H1 (cell line): Measurements from ENCODE around the gene PNMA8B. TPM values are rescaled to one million over a fixed set of nuclear protein-coding genes. Genes with fewer than 3 reads are reported as not detected.

ENCODE experiments used
- CTCF ChIA-PET: fragments of 300-600 bp; sonication (Branson Sonifier 250); formaldehyde crosslinking; loops from one replicate; lab custom pipeline; 2021; ENCODE audit not compliant: partially characterized antibody; lab: Charles Lee
- POLR2A ChIA-PET: fragments of 300-600 bp; sonication (Branson Sonifier 250); formaldehyde crosslinking; loops from one replicate; lab custom pipeline; 2021; ENCODE audit warnings: inconsistent platforms; ENCODE audit not compliant: partially characterized antibody; lab: Charles Lee
- DNase-seq, 2 experiments: peaks; one replicate each; pipeline versions ENCODE4 v3.0.0 to v3.0.0-alpha.2; 2010 to 2022; ENCODE audit warnings: low spot score in 2 of 2, low read depth in 1 of 2, mixed read lengths in 1 of 2
- FAIRE-seq: peaks from 2 replicates; lab custom pipeline; 2011; peaks lifted over from hg19 to GRCh38; lab: Jason Lieb, UNC
- H2AFZ ChIP-seq: 2 replicates; pipeline ENCODE4 v1.8.1; 2012; ENCODE audit warnings: low read length, inconsistent platforms
- H2AK5ac ChIP-seq: 2 replicates; pipeline ENCODE4 v1.6.1; 2013; ENCODE audit warnings: low read depth, low read length
- H2BK120ac ChIP-seq: replicated peaks from 2 replicates; pipeline ENCODE3; 2013; ENCODE audit warnings: low read depth, low read length, inconsistent platforms
- H2BK12ac ChIP-seq: 2 replicates; pipeline ENCODE4 v1.6.1; 2013; ENCODE audit warnings: low read depth, low read length
- H2BK15ac ChIP-seq: 2 replicates; pipeline ENCODE4 v1.6.1; 2013; ENCODE audit warnings: low read length
- H2BK20ac ChIP-seq: 2 replicates; pipeline ENCODE4 v1.6.1; 2013; ENCODE audit warnings: low read length
- H2BK5ac ChIP-seq: 2 replicates; pipeline ENCODE4 v1.6.1; 2013; ENCODE audit warnings: low read depth, low read length
- H3K14ac ChIP-seq: 2 replicates; pipeline ENCODE4 v1.6.1; 2013; ENCODE audit warnings: inconsistent platforms; ENCODE audit not compliant: insufficient read length
- H3K18ac ChIP-seq: 2 replicates; pipeline ENCODE4 v1.6.1; 2013; ENCODE audit warnings: low read length; ENCODE audit errors: extremely low read depth
- H3K23ac ChIP-seq: 2 replicates; pipeline ENCODE4 v1.6.1; 2013; ENCODE audit warnings: inconsistent platforms; ENCODE audit not compliant: insufficient read length
- H3K23me2 ChIP-seq: 2 replicates; pipeline ENCODE4 v1.6.1; 2013; ENCODE audit warnings: low read depth, low read length
- H3K27ac ChIP-seq: 2 replicates; pipeline ENCODE4 v1.6.1; 2011; ENCODE audit warnings: low read depth, low read length, inconsistent platforms
- H3K27me3 ChIP-seq, 4 experiments: replicated peaks in 1 of 4; 1 replicate in 1 of 4; 2 replicates in 3 of 4; pipeline versions ENCODE4 v1.6.1 to v1.8.1; 2011 to 2013; ENCODE audit warnings: low read length in 3 of 4, mild to moderate bottlenecking in 3 of 4, inconsistent platforms in 2 of 4, mixed read lengths in 2 of 4, moderate library complexity in 1 of 4; ENCODE audit not compliant: control insufficient read depth in 3 of 4, insufficient read depth in 3 of 4; ENCODE audit errors: extremely low read depth in 1 of 4
- H3K36me3 ChIP-seq, 4 experiments: 2 replicates each; pipeline versions ENCODE4 v1.6.1 to v1.8.1; 2011 to 2013; ENCODE audit warnings: mild to moderate bottlenecking in 4 of 4, low read length in 3 of 4, moderate library complexity in 2 of 4, control low read depth in 1 of 4, inconsistent platforms in 1 of 4; ENCODE audit not compliant: insufficient read depth in 4 of 4, control insufficient read depth in 2 of 4
- H3K4ac ChIP-seq: replicated peaks from 2 replicates; pipeline ENCODE3; 2013; ENCODE audit warnings: low read length, low read depth, mixed read lengths, inconsistent platforms; ENCODE audit not compliant: insufficient read length
- H3K4me1 ChIP-seq, 4 experiments: replicated peaks in 1 of 4; 1 replicate in 1 of 4; 2 replicates in 3 of 4; pipeline versions ENCODE4 v1.6.1 to v1.8.1; 2011 to 2013; ENCODE audit warnings: low read length in 3 of 4, inconsistent platforms in 2 of 4, mixed read lengths in 1 of 4; ENCODE audit not compliant: insufficient read depth in 4 of 4, control insufficient read depth in 3 of 4
- H3K4me2 ChIP-seq, 2 experiments: 2 replicates each; pipeline versions ENCODE4 v1.6.1 to v1.8.1; 2011 to 2013; ENCODE audit warnings: low read depth in 2 of 2, low read length in 2 of 2, control low read depth in 1 of 2, inconsistent platforms in 1 of 2, mild to moderate bottlenecking in 1 of 2; ENCODE audit not compliant: insufficient read depth in 1 of 2
- H3K4me3 ChIP-seq, 4 experiments: fragments of 200-600, 300-600 bp in 1 of 4; sonication (generic), shearing (Covaris generic), sonication (Bioruptor Twin) in 1 of 4; 2 replicates each; pipeline versions ENCODE4 v1.5.1 to v1.8.1; 2011 to 2016; ENCODE audit warnings: low read length in 4 of 4, low read depth in 3 of 4, control low read depth in 2 of 4, inconsistent platforms in 2 of 4, mild to moderate bottlenecking in 2 of 4, mixed read lengths in 1 of 4, moderate library complexity in 1 of 4; ENCODE audit not compliant: insufficient read depth in 2 of 4; ENCODE audit errors: extremely low read depth in 1 of 4
- H3K56ac ChIP-seq: replicated peaks from 2 replicates; pipeline ENCODE3; 2013; ENCODE audit warnings: low read depth, mild to moderate bottlenecking, mixed read lengths, low read length, inconsistent platforms; ENCODE audit not compliant: insufficient read length
- H3K79me1 ChIP-seq: 2 replicates; pipeline ENCODE4 v1.6.1; 2013; ENCODE audit warnings: low read depth, low read length, control low read depth
- H3K79me2 ChIP-seq, 2 experiments: 2 replicates each; pipeline versions ENCODE4 v1.6.1 to v1.8.1; 2012 to 2013; ENCODE audit warnings: low read length in 2 of 2, mild to moderate bottlenecking in 2 of 2, inconsistent platforms in 1 of 2; ENCODE audit not compliant: insufficient read depth in 2 of 2, control insufficient read depth in 1 of 2
- H3K9ac ChIP-seq, 4 experiments: replicated peaks in 1 of 4; 1 replicate in 1 of 4; 2 replicates in 3 of 4; pipeline versions ENCODE4 v1.6.1 to v1.8.1; 2011 to 2013; ENCODE audit warnings: low read depth in 3 of 4, low read length in 3 of 4, control low read depth in 2 of 4, mild to moderate bottlenecking in 2 of 4, moderate library complexity in 2 of 4, inconsistent platforms in 1 of 4; ENCODE audit errors: extremely low read depth in 1 of 4
- H3K9me3 ChIP-seq, 2 experiments: 2 replicates each; pipeline versions ENCODE4 v1.6.1 to v1.8.1; 2012 to 2013; ENCODE audit warnings: mild to moderate bottlenecking in 2 of 2, moderate library complexity in 2 of 2, control low read depth in 1 of 2, inconsistent platforms in 1 of 2, low read depth in 1 of 2, low read length in 1 of 2, mixed read lengths in 1 of 2; ENCODE audit not compliant: insufficient read depth in 2 of 2
- H4K20me1 ChIP-seq, 2 experiments: replicated peaks in 1 of 2; 2 replicates each; pipeline versions ENCODE3 to v1.8.1; 2011 to 2013; ENCODE audit warnings: inconsistent platforms in 2 of 2, low read length in 2 of 2, mild to moderate bottlenecking in 1 of 2; ENCODE audit not compliant: insufficient read depth in 2 of 2, control insufficient read depth in 1 of 2
- H4K5ac ChIP-seq: 2 replicates; pipeline ENCODE4 v1.6.1; 2013; ENCODE audit warnings: low read length, low read depth, mixed read lengths, inconsistent platforms; ENCODE audit not compliant: insufficient read length
- H4K8ac ChIP-seq: 2 replicates; pipeline ENCODE4 v1.8.0; 2013; ENCODE audit warnings: mild to moderate bottlenecking, moderate library complexity, low read length, inconsistent platforms; ENCODE audit not compliant: insufficient read depth; ENCODE audit errors: extremely low read depth
- H4K91ac ChIP-seq: replicated peaks from 2 replicates; pipeline ENCODE3; 2013; ENCODE audit warnings: low read length, mixed read lengths, inconsistent platforms; ENCODE audit not compliant: insufficient read length
- BCL11A ChIP-seq, 2 experiments: IDR thresholded peaks; one replicate each; pipeline ENCODE4 v1.6.1; 2011; ENCODE audit warnings: low read depth in 2 of 2, low read length in 2 of 2, mild to moderate bottlenecking in 2 of 2
- CBX5 ChIP-seq: fragments of 300-800, 300-1000 bp; sonication (generic); IDR thresholded peaks from 2 replicates; pipeline ENCODE4 v1.7.1; 2016; ENCODE audit warnings: antibody characterized with exemption, low read length, low read depth
- EGR1 ChIP-seq: IDR thresholded peaks from 2 replicates; pipeline ENCODE4 v1.6.1; 2011; ENCODE audit warnings: low read depth, low read length, borderline replicate concordance
- JUN ChIP-seq: IDR thresholded peaks from 2 replicates; pipeline ENCODE4 v1.6.1; 2011; ENCODE audit warnings: low read depth, mild to moderate bottlenecking, improper control_type of control experiment, low read length
- NANOG ChIP-seq: IDR thresholded peaks from 2 replicates; pipeline ENCODE4 v1.6.1; 2011; ENCODE audit warnings: low read length, low read depth, mild to moderate bottlenecking, inconsistent platforms; ENCODE audit not compliant: insufficient read depth, poor library complexity, severe bottlenecking
- POLR2A ChIP-seq, 2 experiments: IDR thresholded peaks; 1 replicate in 1 of 2; 2 replicates in 1 of 2; pipeline ENCODE4 v1.6.1; 2011; ENCODE audit warnings: low read depth in 2 of 2, low read length in 2 of 2, mild to moderate bottlenecking in 2 of 2; ENCODE audit errors: control extremely low read depth in 1 of 2
- SIRT6 ChIP-seq: IDR thresholded peaks from one replicate; pipeline ENCODE4 v1.7.1; 2012; ENCODE audit warnings: low read length, inconsistent platforms
- TEAD4 ChIP-seq: IDR thresholded peaks from 2 replicates; pipeline ENCODE4 v1.6.1; 2012; ENCODE audit warnings: low read depth, low read length, inconsistent platforms, mixed read lengths
- WGBS, 2 experiments: shearing (Covaris generic) in 1 of 2; methylation state at CpG; one replicate each; pipeline versions ENCODE4 v1.1.6 to v1.1.7; 2013 to 2015; ENCODE audit warnings: low lambda C conversion rate in 2 of 2, mixed read lengths in 2 of 2, inconsistent platforms in 1 of 2, low coverage in 1 of 2, missing lambda C conversion rate in 1 of 2; ENCODE audit not compliant: insufficient replicate concordance in 2 of 2, insufficient coverage in 1 of 2, insufficient read length in 1 of 2; ENCODE audit errors: extremely low coverage in 1 of 2, missing lambda C conversion rate in 1 of 2; 5-methylcytosine and 5-hydroxymethylcytosine counted together
- polyA plus RNA-seq, 7 experiments: library from polyadenylated mRNA; depleted of rRNA in 3 of 7; stranded (reverse) in 5 of 7; unstranded in 2 of 7; fragments of >200 nt in 5 of 7; fragments of 200-250 nt in 2 of 7; gene quantifications; 1 replicate in 5 of 7; 2 replicates in 1 of 7; 4 replicates in 1 of 7; pipeline versions ENCODE4 v1.2.1 to v1.2.3, GENCODE V29; 2011 to 2013; ENCODE audit warnings: missing spikeins in 2 of 7, mixed read lengths in 2 of 7
- total RNA-seq: library from RNA; stranded (reverse); fragmentation: NEBNext Ultra II Directional; extraction: Animal tissue kit (Norgen Biotek cat#: 25700); gene quantifications from 2 replicates; pipeline ENCODE4 v1.2.1, GENCODE V29; 2021
- TF ChIP-seq, protein P1 (sequence below): IDR thresholded peaks from 2 replicates; pipeline ENCODE4 v1.6.1; 2012; ENCODE audit warnings: low read length, inconsistent platforms
- TF ChIP-seq, protein P2 (sequence below), 3 experiments: IDR thresholded peaks; 1 replicate in 2 of 3; 2 replicates in 1 of 3; pipeline versions ENCODE4 v1.5.1 to v1.6.1; 2011; ENCODE audit warnings: low read length in 3 of 3, mild to moderate bottlenecking in 3 of 3, inconsistent platforms in 2 of 3, low read depth in 1 of 3, moderate library complexity in 1 of 3; ENCODE audit not compliant: insufficient read depth in 1 of 3; ENCODE audit errors: control extremely low read depth in 1 of 3

PNMA8B gene
- total and polyA plus RNA-seq, 2 of the 8 experiments (the other 6 are each of a cell fraction or from before 2014, with no cell fraction given) = 0.48 to 1.4 TPM

DNA sequence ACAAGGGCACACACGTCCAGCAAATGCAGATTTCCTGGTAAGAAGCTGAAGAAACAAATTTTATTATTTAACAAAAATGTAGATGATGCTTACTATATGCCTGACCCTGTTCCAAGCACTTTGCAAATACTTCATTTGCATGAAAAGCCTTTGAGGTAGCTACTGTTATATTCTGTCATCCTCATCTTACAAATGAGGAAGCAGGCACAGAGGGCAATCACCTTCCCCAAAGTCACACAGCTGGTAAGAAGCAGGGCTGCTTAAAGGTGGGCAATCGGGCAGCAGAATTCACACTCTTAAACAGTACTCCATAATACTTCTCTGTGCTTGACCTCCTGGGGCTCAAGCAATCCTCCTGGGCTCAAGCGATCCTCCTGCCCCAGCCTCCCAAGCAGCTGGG is 48.7 kb downstream of the PNMA8B start:
- Histone ChIP-seq H4K8ac (no peak overlapping the region), H3K4ac (no peak overlapping the region), H2BK20ac (no peak overlapping the region), H3K18ac (no peak overlapping the region), H3K4me3 (no peak overlapping the region), H2BK15ac (no peak overlapping the region), H3K27me3 (no peaks in the 10 kb centered on the region), H2BK120ac (no peak overlapping the region), H2AFZ (no peak overlapping the region), H4K91ac (no peak overlapping the region), H3K23me2 (no peaks in the 10 kb centered on the region), H3K4me1 (no peaks in the 10 kb centered on the region), H3K14ac (no peak overlapping the region), H3K79me1 (no peaks in the 10 kb centered on the region), H3K27ac (no peak overlapping the region), H3K9me3 (no peaks in the 10 kb centered on the region), H2AK5ac (no peak overlapping the region), H3K9ac (no peak overlapping the region), H3K79me2 (no peaks in the 10 kb centered on the region), H3K4me2 (no peak overlapping the region), H4K5ac (no peak overlapping the region), H3K36me3 (no peaks in the 10 kb centered on the region), H2BK5ac (no peak overlapping the region), H3K23ac (no peak overlapping the region), H4K20me1 (no peaks in the 10 kb centered on the region), H3K56ac (no peak overlapping the region), H2BK12ac (no peak overlapping the region)
- WGBS, 2 experiments = 40% methylated on average over 3 of the region's 3 CpGs; no CpG with 5 or more reads in 1 of the 2 experiments
- ChIA-PET CTCF (interaction anchor here (1.5 to 5.5 kb wide), 4 partner anchors 12 to 46 kb away, joined by 5 to 20 read pairs (median 10); no protein-coding TSS in a partner anchor), POLR2A (interaction anchor here (1.6 kb wide), 1 partner anchor 10 kb away, joined by 3 read pairs; no protein-coding TSS in a partner anchor)
- FAIRE-seq (no peak), DNase-seq (no peak)
- TF ChIP-seq TEAD4 (no peak), BCL11A (IDR thresholded peaks at IDR 0.05; ENCODE audit: low read depth in 2 of 2, low read length in 2 of 2) (no peak), NANOG (no peak), SIRT6 (no peak), EGR1 (no peak), POLR2A (IDR thresholded peaks at IDR 0.05; ENCODE audit: control extremely low read depth in 1 of 2, low read depth in 2 of 2, low read length in 2 of 2) (no peak), CBX5 (no peak), JUN (no peak)
- TF ChIP-seq, protein P1, sequence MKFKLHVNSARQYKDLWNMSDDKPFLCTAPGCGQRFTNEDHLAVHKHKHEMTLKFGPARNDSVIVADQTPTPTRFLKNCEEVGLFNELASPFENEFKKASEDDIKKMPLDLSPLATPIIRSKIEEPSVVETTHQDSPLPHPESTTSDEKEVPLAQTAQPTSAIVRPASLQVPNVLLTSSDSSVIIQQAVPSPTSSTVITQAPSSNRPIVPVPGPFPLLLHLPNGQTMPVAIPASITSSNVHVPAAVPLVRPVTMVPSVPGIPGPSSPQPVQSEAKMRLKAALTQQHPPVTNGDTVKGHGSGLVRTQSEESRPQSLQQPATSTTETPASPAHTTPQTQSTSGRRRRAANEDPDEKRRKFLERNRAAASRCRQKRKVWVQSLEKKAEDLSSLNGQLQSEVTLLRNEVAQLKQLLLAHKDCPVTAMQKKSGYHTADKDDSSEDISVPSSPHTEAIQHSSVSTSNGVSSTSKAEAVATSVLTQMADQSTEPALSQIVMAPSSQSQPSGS = no peak
- TF ChIP-seq, protein P2, sequence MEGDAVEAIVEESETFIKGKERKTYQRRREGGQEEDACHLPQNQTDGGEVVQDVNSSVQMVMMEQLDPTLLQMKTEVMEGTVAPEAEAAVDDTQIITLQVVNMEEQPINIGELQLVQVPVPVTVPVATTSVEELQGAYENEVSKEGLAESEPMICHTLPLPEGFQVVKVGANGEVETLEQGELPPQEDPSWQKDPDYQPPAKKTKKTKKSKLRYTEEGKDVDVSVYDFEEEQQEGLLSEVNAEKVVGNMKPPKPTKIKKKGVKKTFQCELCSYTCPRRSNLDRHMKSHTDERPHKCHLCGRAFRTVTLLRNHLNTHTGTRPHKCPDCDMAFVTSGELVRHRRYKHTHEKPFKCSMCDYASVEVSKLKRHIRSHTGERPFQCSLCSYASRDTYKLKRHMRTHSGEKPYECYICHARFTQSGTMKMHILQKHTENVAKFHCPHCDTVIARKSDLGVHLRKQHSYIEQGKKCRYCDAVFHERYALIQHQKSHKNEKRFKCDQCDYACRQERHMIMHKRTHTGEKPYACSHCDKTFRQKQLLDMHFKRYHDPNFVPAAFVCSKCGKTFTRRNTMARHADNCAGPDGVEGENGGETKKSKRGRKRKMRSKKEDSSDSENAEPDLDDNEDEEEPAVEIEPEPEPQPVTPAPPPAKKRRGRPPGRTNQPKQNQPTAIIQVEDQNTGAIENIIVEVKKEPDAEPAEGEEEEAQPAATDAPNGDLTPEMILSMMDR (IDR thresholded peaks at IDR 0.05; ENCODE audit: control extremely low read depth in 1 of 3, insufficient read depth in 1 of 3, low read depth in 1 of 3, low read length in 3 of 3) = no peak
